ENCODE measurements around the gene CNKSR2.

- TF ChIP-seq CTCF (IDR thresholded peaks at IDR 0.05) (no peak), POLR2A (IDR thresholded peaks at IDR 0.05) (no peak)
Observed at GRCh38 chrX:21616386-21616785, 242.2 kb downstream of the CNKSR2 start.
